Measurements from ENCODE around the gene ERVK3-1. TPM values are rescaled to one million over a fixed set of nuclear protein-coding genes. Genes with fewer than 3 reads are reported as not detected.

Gene ERVK3-1
- polyA plus RNA-seq, 2 of the 4 experiments (the other 2 are of a cell fraction): 109 to 142 TPM

DNA sequence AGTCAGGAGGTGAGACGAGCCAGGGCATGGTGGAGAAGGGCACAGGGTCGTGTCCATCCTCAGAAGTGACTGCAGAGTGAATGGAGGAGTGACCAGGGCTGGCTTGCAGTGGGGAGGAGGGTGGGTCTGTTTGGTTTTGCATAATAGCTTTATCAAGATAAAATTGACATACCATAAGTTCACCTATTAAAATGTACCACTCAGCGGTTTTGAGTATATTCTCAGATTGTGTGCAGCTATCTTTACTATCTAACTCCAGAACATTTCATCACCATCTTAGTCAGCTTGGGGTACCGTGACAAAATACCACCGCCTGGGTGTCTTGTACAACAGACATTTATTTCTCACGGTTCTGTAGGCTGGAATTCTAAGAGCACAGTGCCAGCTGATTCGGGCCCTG is 13.2 kb upstream of the ERVK3-1 start:
- ChIA-PET CTCF (no interaction called here), POLR2A (no interaction called here)
- H3K4me1 ChIP-seq: no peaks in the 10 kb centered on the region
- no peak overlapping the region for H3K4me3 ChIP-seq
- H3K9me3 ChIP-seq: peaks cover 97% of the 10 kb centered on the region
- ATAC-seq: no peak
- DNase-seq (ENCODE audit: low read depth in 1 of 2, low spot score in 1 of 2): no peak
- WGBS (ENCODE audit: missing lambda C conversion rate): 92% methylated on average over 7 of the region's 7 CpGs
- no peak overlapping the region for H3K27ac ChIP-seq
- H3K4me2 ChIP-seq: no peak overlapping the region
- no peak for FAIRE-seq
- TF ChIP-seq MAFK (IDR thresholded peaks at IDR 0.05; ENCODE audit: partially characterized antibody): peak; percentile 87
- no peak for TF ChIP-seq HDAC2 (IDR thresholded peaks at IDR 0.05)
- TF ChIP-seq RFX5 (IDR thresholded peaks at IDR 0.05): no peak

DNA sequence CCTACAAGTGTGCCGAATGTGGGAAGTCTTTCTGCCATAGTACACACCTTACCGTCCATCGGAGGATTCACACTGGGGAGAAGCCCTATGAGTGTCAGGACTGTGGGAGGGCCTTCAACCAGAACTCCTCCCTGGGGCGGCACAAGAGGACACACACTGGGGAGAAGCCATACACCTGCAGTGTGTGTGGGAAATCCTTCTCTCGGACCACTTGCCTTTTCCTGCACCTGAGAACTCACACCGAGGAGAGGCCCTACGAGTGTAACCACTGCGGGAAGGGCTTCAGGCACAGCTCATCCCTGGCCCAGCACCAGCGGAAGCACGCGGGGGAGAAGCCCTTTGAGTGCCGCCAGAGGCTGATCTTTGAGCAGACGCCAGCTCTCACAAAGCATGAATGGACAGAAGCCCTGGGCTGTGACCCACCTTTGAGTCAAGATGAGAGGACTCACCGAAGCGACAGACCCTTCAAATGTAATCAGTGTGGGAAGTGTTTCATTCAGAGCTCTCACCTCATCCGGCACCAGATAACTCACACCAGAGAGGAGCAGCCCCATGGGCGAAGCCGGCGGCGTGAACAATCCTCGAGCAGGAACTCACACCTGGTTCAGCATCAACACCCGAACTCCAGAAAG is 10.3 kb upstream of the ERVK3-1 start:
- POLR2A ChIA-PET: no interaction called here
- no peaks in the 10 kb centered on the region for H3K4me1 ChIP-seq
- ATAC-seq (peak in 1 of 2 experiments; percentile 28; a peak in 3 of 6 replicates), DNase-seq (ENCODE audit: low read depth in 1 of 2, low spot score in 1 of 2) (peak in 1 of 2 experiments; percentile 48), FAIRE-seq (no peak)
- H3K27ac ChIP-seq: no peak overlapping the region
- H3K4me2 ChIP-seq: no peak overlapping the region
- peaks cover 98% of the 10 kb centered on the region for H3K9me3 ChIP-seq
- TF ChIP-seq GATA3 (IDR thresholded peaks at IDR 0.05; ENCODE audit: borderline replicate concordance) (peak; percentile 10; the same call in 1 of the 2 replicates), FOSB (CRISPR knock-in tag; IDR thresholded peaks at IDR 0.05) (no peak)
- no peak overlapping the region for H3K4me3 ChIP-seq
- WGBS (ENCODE audit: missing lambda C conversion rate): 94% methylated on average over 22 of the region's 22 CpGs
- CTCF ChIA-PET: no interaction called here

DNA sequence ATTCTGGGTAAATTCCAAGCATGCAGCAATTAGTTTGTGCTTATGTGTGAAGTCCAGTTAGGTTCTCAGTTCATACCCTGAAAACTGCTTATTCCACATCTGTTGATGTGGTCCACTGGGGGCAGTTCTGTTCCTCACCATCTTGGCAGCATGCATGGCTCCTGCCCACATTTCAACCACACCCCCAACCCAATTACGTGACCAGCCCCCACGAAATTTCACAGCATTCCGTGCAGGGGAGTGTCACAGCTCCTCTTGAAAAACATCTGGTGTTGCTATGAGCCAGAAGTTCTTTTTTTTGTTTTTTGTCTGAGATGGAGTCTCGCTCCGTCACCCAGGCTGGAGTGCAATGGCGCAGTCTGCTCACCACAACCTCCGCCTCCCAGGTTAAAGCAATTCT is 9.1 kb upstream of the ERVK3-1 start:
- ChIA-PET CTCF (no interaction called here), POLR2A (interaction anchor here (1.6 kb wide), 1 partner anchor 9 kb away, joined by 5 read pairs; no protein-coding TSS in a partner anchor)
- Histone ChIP-seq H3K4me1 (no peaks in the 10 kb centered on the region), H3K4me3 (no peak overlapping the region), H3K4me2 (no peak overlapping the region), H3K27ac (no peak overlapping the region), H3K9me3 (peaks cover 100% of the 10 kb centered on the region)
- TF ChIP-seq EHF (CRISPR knock-in tag; IDR thresholded peaks at IDR 0.05) (no peak), PHF8 (IDR thresholded peaks at IDR 0.05; ENCODE audit: borderline replicate concordance, low read depth) (no peak), RAD21 (conservative IDR thresholded peaks at IDR 0.05 in 1 of 2, IDR thresholded peaks at IDR 0.05 in 1 of 2) (no peak), MAFK (IDR thresholded peaks at IDR 0.05; ENCODE audit: partially characterized antibody) (no peak), EHMT2 (IDR thresholded peaks at IDR 0.05; ENCODE audit: low read depth) (no peak), ESRRA (IDR thresholded peaks at IDR 0.05; ENCODE audit: borderline replicate concordance, low read length) (no peak), NPAS2 (CRISPR knock-in tag; IDR thresholded peaks at IDR 0.05; ENCODE audit: borderline replicate concordance) (no peak), ZC3H11A (IDR thresholded peaks at IDR 0.05) (no peak), ZNF302 (CRISPR knock-in tag; IDR thresholded peaks at IDR 0.05) (no peak), KDM1A (IDR thresholded peaks at IDR 0.05; ENCODE audit: low read depth) (no peak), CHD2 (IDR thresholded peaks at IDR 0.05; ENCODE audit: low read length, partially characterized antibody) (no peak), HEYL (CRISPR knock-in tag; IDR thresholded peaks at IDR 0.05) (no peak), HDAC2 (IDR thresholded peaks at IDR 0.05) (no peak), CBX2 (IDR thresholded peaks at IDR 0.05; ENCODE audit: borderline replicate concordance, low read depth) (no peak), HOXB5 (CRISPR knock-in tag; IDR thresholded peaks at IDR 0.05) (no peak), NFE2L2 (conservative IDR thresholded peaks at IDR 0.05; ENCODE audit: low read length) (no peak)
- TF ChIP-seq, protein P1, sequence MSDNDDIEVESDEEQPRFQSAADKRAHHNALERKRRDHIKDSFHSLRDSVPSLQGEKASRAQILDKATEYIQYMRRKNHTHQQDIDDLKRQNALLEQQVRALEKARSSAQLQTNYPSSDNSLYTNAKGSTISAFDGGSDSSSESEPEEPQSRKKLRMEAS (IDR thresholded peaks at IDR 0.05): no peak
- TF ChIP-seq, protein P2, sequence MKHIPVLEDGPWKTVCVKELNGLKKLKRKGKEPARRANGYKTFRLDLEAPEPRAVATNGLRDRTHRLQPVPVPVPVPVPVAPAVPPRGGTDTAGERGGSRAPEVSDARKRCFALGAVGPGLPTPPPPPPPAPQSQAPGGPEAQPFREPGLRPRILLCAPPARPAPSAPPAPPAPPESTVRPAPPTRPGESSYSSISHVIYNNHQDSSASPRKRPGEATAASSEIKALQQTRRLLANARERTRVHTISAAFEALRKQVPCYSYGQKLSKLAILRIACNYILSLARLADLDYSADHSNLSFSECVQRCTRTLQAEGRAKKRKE (CRISPR knock-in tag; IDR thresholded peaks at IDR 0.05; ENCODE audit: low read depth): no peak
- TF ChIP-seq, protein P3, sequence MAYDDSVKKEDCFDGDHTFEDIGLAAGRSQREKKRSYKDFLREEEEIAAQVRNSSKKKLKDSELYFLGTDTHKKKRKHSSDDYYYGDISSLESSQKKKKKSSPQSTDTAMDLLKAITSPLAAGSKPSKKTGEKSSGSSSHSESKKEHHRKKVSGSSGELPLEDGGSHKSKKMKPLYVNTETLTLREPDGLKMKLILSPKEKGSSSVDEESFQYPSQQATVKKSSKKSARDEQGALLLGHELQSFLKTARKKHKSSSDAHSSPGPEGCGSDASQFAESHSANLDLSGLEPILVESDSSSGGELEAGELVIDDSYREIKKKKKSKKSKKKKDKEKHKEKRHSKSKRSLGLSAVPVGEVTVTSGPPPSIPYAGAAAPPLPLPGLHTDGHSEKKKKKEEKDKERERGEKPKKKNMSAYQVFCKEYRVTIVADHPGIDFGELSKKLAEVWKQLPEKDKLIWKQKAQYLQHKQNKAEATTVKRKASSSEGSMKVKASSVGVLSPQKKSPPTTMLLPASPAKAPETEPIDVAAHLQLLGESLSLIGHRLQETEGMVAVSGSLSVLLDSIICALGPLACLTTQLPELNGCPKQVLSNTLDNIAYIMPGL (CRISPR knock-in tag; IDR thresholded peaks at IDR 0.05; ENCODE audit: borderline replicate concordance): no peak
- TF ChIP-seq, protein P4, sequence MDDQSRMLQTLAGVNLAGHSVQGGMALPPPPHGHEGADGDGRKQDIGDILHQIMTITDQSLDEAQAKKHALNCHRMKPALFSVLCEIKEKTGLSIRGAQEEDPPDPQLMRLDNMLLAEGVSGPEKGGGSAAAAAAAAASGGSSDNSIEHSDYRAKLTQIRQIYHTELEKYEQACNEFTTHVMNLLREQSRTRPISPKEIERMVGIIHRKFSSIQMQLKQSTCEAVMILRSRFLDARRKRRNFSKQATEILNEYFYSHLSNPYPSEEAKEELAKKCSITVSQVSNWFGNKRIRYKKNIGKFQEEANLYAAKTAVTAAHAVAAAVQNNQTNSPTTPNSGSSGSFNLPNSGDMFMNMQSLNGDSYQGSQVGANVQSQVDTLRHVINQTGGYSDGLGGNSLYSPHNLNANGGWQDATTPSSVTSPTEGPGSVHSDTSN (IDR thresholded peaks at IDR 0.05): no peak
- no peak for FAIRE-seq
- 94% methylated on average over 7 of the region's 7 CpGs for WGBS (ENCODE audit: missing lambda C conversion rate)
- no peak for DNase-seq (ENCODE audit: low read depth in 1 of 2, low spot score in 1 of 2)
- ATAC-seq: no peak
